Measurements from ENCODE around the gene RPL29.
"Not testable (repeated sequence)": the region's sequence is repeated elsewhere in the genome, so short reads cannot be mapped to it uniquely, and the experiment has no call there.

Gene RPL29

DNA sequence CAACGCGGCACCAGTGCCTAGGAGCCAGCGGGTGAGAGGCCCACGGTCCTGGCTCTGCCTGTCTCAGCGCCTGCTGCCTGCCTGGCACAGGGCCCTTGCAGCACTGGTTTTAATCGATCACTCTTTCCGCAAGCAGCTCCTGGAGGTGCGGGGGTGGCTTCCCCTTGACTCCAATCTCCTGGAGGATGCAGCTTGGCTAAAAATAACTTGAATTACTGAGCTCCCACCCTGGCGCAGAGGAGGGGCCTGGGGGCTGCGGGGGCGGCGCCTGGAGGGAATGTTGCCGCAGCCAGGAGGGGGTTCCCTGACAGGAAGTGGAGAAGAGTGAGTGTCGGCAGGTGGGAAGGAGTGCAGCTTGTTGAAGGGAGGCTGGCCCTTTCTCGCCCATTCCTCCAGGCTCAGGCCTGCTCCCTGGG lies 9.9 kb upstream of the RPL29 start:
- DNase-seq (ENCODE audit: low read depth): no peak

DNA sequence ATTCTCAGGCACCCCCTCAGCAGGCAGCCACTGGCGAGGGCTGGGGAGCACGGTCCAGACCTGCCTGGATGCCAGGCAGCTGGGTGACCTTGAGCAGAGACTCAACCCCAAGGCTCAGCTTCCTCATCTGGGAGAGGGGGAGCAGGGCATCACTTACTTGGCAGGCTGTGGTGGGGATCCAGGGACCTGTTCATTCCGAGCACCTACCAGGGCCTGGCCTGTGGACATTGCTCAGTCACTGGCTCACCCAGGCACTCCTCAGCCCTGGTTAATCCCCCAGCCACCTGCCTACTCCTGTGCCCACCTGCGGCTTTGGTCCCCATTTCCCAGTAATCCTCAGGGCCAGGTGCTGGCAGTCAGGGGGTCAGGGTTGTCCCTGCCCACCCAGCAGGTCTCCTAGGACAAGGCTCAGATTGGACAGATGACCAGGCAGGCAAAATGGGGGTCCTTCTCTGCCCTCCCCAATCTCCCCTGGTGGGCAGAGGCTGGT lies 9.3 kb upstream of the RPL29 start:
- no peak for DNase-seq (ENCODE audit: low read depth)

DNA sequence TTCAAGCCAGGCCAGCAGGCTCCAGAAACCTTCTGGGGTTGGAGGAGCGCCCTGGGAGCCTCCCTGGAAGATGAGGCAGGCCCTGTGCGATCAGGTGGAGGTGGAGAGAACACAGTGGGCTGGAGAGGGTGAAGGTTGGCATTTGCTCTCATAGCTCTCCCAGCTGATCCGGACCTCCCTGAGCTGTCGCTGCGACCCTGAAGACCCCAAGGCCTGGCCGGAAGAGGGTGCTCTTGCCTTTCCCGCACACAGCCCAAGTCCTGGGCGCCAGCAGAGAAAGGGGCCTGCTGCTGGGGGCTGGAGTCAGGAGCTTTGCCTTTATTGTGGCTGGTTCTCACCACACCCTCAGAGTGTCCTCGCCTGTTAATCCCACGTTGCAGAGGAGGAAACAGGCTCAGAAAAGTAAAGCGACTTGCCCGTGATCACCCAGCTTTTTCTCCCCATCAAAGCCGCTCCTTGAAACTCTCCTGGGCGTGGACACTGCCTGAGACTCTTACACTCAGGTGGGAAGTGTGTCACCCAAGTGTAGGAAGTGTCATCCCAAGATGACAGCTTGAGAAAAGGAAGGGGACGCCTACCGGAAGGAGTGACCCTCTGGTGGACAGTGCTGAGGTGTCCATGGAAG lies 8.6 kb upstream of the RPL29 start:
- DNase-seq (ENCODE audit: low read depth): no peak

DNA sequence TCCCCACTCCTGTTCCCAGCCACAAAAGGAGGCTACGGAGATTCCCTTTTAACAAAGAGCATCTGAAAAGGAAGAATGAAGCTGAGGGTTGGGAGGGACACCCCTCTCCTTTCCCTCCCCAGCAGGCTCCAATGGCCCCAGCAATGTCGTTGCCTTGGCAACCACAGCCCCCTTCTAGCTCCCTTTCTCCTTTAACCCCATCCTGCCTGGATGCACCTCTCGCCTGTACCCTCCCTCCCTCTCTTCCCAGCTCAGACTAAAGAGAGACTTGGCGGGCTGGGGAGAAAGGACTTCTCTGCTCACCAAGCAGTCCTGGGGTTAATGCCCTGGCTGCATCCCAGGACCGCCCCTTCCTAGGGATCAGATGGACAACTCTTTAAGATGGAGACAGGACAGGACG lies 7.1 kb upstream of the RPL29 start:
- DNase-seq (ENCODE audit: low read depth): no peak

DNA sequence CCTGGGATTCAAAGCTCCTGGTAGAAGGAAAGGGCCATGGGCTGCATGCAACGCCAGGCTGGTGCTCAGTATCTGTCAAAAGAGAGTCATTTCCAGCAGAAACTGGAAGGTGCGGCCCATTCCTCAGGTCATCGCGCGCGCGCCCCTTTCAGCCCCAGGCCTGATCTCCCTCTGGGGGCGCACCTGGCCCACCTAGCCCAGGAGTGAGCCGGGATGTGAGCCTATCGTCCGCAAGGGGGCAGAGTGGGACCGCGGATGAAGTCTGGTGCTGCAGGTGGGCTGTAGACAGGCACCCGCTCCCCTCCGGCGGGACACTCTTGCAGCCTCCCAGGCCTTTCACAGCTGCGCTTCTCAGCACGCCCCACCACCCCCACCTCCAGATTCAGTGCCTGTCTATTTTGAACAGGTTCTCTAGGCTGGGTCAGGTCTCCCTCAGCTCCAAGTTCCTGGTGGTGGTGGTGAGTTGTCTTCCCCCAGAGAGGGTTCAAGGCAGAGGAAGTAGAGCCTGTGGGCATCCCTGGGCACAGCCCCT lies 5.8 kb upstream of the RPL29 start:
- DNase-seq (ENCODE audit: low read depth): peak; percentile 76

DNA sequence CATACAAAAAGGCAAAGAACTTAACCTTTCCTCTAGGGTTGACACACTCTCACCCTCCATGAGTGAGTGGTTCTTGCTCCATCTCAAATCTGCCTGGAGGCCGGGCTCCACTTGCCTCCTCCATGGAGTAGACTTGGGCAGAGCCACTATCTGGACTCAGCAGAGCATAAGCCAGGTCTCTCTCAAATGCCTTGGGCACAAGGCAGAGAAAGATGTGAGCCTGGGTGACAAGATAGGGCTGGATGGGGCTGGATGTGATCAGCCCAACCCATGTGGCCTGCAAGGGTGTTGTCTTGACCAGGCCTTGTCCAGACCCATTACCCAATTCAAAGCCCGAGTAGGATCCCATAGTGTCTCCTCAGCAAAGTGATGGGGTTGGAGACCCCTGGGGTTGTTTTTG lies 4.2 kb upstream of the RPL29 start:
- no peak for DNase-seq (ENCODE audit: low read depth)

DNA sequence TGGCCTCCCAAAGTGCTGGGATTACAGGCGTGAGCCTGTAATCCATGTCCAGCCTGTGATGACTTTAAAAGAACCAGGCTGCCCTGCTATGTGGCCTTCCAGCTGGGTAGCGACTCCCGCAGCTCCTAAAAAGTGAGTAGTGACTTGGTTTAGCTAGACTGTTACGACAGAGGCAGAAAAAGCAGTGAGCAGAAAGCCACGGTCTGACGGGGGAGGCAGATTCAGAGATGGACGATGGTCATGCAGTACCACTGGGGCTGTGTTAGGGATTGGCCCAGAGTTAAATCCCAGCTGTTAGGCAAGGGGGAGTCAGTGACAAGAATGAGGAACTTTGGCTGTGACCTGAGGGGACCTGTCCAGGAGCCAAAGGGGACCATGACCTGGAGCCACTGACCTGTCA lies 3.1 kb upstream of the RPL29 start:
- no peak for DNase-seq (ENCODE audit: low read depth)

DNA sequence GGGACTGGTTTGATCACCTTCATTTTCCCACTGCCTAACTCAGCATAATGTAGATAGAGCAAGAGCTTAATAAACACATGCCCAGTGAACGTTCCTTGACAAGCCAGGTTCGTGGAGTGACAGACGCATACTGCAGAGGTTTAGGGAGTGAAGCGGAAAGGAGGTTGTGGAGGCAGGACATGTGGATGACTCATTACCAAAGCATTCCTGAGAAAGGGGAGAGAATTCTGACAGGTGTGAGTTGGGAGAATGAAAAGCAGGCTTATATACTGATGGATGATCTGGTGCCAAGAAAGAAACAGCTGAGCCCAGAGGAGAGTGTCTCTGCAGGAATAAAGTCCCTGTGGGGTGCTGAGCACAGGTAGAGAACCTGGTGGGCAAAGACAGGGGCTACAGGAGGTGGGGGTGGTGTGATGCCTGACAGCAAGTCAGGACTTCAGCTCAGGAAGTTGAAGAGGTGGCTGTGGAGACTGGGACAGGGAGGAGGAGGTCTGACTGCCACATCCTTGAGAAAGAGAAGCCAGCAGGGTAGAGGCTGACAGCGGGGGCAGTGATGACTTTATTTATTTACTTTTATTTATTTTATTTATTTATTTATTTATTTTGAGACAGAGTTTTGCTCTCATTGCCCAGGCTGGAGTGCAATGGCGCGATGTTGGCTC lies 2.4 kb upstream of the RPL29 start:
- no peak for DNase-seq (ENCODE audit: low read depth)

DNA sequence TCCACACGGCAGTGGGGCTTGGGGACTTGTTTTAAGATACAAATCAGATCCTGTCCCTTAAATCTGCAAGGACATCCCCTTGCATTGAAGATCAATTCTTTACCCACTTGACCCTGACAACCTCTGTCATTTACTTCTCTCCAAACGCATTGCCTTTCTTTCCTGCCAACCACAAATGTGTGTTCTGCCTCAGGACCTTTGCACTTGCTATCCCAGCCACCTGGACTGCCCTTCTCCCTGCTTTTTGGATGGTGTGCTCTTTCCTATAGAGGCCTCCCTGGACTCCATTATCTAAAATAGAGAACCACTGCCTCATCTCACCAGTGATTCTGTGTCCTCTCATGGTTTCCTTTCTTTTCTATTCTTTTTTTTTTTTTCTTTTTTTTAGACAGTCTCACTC lies 1.5 kb upstream of the RPL29 start:
- no peak for DNase-seq (ENCODE audit: low read depth)

DNA sequence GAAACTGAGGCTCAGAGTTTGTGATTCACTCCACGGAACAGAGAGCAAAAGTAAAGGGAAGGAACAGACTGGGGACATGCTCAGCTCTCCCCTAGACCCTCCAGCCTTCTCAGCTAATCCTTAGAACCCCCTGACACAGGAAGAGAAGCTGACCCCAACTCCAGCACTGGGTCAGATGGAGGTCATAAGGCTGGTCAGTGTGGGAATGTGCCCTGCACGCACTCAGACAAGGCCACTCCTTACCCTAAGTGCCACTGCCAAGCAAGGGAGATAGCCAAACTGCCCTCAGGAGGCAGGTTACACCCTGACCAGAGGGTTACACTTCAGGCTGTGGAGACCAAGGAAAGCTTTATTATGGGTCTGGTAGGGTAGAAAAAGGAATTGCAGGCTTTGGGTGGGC lies 1.2 kb downstream of the RPL29 start:
- DNase-seq (ENCODE audit: low read depth): no peak

DNA sequence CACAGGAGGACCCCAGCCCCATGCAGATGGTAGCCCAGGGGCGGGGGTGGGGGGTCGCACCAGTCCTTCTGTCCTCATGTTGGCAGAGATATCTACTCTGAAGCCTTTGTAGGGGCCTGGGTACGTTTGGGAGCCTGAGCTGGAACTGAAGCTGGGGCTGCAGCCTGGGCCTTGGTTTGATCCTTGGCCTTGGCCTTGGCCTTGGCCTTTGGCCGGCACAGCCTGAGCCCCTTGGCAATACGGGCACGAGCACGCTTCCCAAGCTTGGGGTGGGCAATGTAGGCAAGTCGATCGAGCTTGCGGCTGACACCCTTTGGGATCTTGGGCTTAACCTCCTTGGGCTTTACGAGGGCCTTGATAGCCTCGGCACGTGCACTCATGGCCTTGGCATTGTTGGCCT lies 2.0 kb downstream of the RPL29 start:
- not testable (repeated sequence) for DNase-seq (ENCODE audit: low read depth)

DNA sequence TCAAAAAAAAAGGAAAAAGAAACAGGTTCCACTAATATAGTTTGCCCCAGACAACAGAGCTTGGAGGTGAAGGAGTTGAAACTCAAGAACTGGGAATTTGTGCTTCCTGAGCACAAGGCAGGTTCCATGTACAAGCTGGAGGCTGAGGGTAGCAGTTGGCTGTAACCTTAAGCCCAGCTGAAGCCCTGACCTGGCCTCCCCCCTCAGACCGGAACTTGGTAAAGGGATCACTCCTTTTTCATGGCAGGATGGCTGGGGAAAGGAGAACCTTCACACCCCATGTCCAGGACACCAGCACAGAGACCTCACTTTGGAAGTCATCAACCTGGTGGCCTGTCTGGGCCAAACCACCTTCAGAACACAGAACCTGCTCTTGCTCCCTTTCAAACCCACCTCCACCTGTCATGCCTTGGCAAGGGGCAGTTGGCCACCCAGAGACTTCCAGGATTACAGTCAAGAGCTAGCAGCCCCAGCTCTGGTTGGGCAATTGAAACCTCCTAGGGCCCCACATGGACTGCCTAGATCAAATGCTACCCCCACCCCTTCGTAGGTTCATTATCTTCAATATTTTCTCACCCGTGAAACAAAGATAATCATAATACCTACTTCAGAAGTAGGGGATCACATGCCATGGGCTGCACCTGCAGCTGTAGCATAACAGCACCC lies 3.5 kb downstream of the RPL29 start:
- DNase-seq (ENCODE audit: low read depth): no peak

DNA sequence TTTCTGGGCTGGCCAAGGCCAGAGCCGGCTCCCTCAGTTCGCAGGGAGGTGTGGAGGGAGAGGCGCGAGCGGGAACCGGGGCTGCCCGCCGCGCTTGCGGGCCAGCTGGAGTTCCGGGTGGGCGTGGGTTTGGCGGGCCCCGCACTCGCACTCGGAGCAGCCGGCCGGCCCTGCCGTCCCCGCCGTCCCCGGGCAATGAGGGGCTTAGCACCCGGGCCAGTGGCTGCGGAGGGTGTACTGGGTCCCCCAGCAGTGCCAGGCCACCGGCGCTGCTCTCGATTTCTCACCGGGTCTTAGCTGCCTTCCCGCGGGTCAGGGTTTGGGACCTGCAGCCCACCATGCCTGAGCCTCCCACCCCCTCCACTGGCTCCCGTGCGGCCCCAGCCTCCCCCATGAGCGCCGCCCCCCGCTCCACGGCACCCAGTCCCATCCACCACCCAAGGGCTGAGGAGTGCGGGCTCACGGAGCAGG lies 5.2 kb downstream of the RPL29 start:
- DNase-seq (ENCODE audit: low read depth): not testable (repeated sequence)

DNA sequence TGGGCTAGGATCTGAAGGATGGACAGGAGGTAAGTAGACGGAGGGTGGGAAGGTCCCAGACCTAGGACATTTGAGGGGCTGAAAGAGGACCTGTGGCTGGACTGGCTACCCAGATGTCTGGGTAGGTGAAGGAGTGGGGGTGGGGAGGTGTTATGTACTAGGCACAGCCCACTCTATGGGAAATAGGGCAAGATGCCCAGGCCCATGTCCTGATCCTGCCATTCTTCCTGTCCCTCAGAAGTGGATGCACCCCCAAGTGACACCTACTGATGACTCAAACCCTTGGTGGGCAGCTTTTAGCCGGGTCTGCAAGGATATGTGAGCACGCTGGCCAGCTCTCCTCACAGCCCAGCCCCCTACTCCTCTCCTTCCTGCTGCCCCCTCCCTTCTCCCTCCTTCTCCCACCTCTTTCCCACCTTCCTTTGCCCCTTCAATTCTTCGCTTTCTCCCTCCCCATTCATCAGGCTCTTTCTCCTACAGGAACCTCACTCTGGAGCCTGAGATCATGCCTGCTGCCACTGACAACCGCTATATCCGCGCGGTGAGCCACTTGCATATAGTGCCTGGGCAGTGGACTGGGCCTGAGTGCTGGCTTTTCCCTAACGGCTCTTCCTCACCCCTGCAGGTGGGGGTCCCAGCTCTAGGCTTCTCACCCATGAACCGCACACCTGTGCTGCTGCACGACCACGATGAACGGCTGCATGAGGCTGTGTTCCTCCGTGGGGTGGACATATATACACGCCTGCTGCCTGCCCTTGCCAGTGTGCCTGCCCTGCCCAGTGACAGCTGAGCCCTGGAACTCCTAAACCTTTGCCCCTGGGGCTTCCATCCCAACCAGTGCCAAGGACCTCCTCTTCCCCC lies 7.2 kb downstream of the RPL29 start:
- DNase-seq (ENCODE audit: low read depth): no peak

DNA sequence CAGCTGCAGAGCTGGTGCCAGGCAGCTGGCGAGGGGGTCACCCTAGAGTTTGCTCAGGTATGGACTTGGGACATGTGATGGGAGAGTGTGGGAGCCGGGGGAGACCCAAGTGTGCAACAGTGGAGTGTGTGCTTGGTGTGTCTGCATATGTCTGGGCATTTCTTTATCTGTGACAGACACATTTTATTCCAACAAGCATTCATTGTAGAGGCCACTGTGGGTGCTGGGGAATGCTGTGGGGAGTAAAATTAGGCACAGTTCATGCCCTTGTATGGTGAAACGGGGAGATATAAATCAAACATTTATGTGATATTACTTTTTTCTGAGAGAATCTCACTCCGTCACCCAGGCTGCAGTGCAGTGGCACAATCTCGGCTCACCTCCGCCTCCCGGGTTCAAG lies 8.1 kb downstream of the RPL29 start:
- no peak for DNase-seq (ENCODE audit: low read depth)

DNA sequence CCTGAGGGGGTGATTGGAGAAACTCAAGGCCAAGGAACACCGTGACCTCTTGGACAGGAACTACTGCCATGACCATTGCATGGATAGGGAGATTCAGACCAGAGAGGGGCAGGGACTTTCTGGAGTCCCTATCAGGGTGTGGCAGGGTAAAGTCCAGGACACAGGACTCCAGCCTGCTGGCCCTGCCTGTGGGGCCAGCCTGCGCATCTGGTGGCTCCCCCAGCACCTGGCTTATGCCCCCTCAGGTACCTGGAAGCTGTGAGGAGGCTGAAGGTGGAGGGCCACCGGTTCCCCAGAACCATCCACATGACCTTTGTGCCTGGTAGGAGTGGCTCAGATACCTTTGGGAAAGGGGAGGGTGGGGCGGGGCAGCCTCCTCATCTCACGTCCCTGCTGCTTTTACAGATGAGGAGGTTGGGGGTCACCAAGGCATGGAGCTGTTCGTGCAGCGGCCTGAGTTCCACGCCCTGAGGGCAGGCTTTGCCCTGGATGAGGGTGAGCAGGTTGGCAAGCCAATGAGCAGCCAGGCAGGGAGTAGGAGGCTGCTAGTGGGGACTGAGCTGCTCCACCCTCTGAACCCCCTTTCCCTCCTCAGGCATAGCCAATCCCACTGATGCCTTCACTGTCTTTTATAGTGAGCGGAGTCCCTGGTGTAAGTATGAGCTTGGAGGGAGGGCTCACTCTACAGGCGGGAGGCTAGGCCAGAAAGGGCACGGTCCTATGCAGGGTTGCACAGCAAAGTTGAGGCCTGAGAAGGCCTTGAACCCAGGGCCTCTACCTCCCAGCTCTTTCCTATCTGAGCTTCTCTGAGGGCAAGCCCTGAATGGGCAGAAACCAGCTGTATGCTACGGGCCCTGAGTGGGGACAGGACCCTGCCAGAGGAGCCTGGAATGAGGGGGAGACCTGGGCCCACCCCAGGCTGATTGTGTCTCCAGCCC lies 9.4 kb downstream of the RPL29 start:
- no peak for DNase-seq (ENCODE audit: low read depth)

DNA sequence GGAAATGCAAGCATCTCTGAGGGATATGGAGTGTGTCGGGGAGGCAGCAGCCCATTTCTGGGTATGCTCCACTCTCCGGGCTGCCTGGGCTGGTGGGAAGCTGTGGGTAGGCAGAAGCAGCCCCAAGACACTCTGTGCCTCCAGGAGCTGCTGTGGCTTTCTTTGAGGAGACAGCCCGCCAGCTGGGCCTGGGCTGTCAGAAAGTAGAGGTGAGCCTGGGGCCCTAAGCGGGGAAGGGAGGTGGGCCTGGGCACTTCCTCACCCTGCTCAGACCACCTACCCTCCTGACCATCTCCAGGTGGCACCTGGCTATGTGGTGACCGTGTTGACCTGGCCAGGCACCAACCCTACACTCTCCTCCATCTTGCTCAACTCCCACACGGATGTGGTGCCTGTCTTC lies 10.6 kb downstream of the RPL29 start:
- no peak for DNase-seq (ENCODE audit: low read depth)

DNA sequence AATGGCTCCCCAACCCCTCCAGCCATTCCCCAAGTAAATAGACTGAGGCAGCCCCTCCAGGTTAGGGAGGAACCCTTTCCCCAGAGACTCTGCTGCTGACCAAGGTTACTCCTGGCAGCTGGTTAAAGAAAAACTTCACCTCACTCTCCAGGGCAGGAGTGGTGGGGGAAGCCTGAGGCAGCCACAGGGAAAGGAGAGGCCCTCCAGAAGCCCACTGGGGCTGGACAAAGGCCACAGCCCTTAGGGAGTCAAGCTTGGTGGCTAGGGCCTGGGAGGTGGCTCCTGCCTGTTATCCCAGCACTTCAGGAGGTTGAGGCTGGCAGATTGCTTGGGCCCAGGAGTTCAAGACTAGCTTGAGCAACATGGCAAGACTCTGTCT lies 11.4 kb downstream of the RPL29 start:
- DNase-seq (ENCODE audit: low read depth): no peak

DNA sequence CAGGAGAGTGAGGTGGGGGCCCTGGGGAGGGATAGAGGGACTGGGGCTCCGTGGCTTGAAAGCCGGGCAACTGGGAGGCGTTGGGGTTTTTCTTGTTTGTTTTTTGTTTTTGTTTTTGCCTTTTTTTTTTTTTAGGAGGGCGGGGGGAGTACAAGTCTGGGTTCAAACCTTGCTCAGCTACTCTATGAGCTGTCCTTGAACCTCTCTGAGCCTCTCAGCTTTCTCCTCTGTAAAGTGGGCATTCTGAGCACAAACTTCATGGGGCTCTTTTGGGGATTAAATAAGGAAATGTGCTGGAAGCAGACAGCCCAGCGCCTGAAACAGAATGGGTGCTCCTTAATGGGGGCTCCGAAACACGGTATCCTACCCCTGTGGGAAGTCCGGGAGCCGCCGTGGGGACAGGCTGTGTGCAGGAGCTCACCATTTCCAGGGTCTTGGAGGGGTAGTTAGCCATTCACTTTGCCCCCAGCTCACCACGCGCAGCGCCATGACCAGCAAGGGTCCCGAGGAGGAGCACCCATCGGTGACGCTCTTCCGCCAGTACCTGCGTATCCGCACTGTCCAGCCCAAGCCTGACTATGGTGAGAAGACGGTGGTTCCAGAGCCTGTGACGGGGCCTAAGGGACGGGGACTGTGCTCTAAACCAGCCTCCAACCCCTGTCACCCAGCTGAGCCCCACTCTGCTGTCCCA lies 12.0 kb downstream of the RPL29 start:
- DNase-seq (ENCODE audit: low read depth): no peak

DNA sequence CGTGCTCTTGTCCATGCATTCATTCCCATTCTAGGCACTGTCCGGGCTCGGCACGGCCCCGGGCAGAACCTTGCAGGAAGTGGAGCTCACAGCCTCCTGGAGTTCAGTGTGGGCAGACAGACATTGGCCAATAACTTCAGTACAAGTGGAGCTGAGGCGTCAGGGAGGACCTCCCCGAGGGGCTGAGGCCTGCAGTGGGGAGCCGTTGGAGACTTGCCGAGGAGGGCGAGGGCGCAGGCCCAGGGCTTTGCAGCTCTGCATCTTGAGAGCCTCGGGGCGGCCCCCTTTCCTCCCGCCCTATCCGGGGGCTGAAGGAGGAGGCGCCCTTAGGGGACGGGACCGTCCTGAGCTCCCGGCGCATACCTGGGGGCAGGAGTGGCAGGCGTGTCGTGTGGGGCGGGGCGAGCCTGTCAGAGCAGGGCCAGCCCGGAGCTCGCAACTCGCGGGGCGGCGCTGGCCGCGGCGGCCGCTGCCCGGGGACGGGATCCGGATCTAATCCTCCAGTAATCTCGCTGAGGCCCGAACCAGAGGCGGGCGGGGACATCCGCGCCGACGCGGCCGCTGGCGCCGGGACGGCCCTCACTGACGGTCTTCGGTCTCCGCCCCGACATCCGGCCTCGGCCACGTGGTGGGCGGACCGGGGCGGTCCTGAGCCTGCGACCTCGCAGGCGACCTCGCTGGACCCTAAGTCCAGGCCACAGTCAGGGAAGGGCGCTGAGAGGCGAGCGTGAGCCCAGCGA lies 12.7 kb downstream of the RPL29 start, which contains the start of gene ACY1:
Gene ACY1 (plus strand): TSS at position 698 of the 740 bp plus-strand sequence. CDS start 530 bp downstream, outside the sequence.
- DNase-seq (ENCODE audit: low read depth): peak; percentile 52

Data from activated T-helper 1 cell treated with Interleukin-2 at 50 U/mL for 16 hours (primary cell).